WTC11 (cell line): ENCODE data around the gene SLC25A41. TPM values are rescaled to one million over a fixed set of nuclear protein-coding genes. Genes with fewer than 3 reads are reported as not detected.

Experiments
- ATAC-seq: fragments of 200-7000 bp; cut with Tn5 transposase; 2 replicates; pipeline ENCODE4 v1.10.0; 2021; ENCODE audit warnings: mild to moderate bottlenecking, moderate library complexity
- CTCF ChIA-PET: fragments of 300-600 bp; sonication (Branson Sonifier 250); formaldehyde crosslinking; loops from one replicate; lab custom pipeline; 2021; ENCODE audit warnings: antibody characterized with exemption; lab: Charles Lee
- POLR2A ChIA-PET: fragments of 350-600 bp; sonication (Branson Sonifier 250); formaldehyde crosslinking; loops from one replicate; lab custom pipeline; 2021; ENCODE audit warnings: antibody characterized with exemption; lab: Charles Lee
- DNase-seq: peaks from one replicate; pipeline ENCODE4 v3.0.0; 2021; ENCODE audit warnings: low spot score
- H3K27ac Mint-ChIP-seq: 2 replicates; pipeline ENCODE4 v1.8.0; 2021; ENCODE audit warnings: mixed read lengths
- H3K27me3 Mint-ChIP-seq: 2 replicates; pipeline ENCODE4 v1.8.0; 2021; ENCODE audit warnings: low read depth, mild to moderate bottlenecking, moderate library complexity, mixed read lengths
- H3K36me3 Mint-ChIP-seq: 2 replicates; pipeline ENCODE4 v1.8.0; 2021; ENCODE audit warnings: mixed read lengths
- H3K4me1 Mint-ChIP-seq: 2 replicates; pipeline ENCODE4 v1.8.0; 2022; ENCODE audit warnings: mixed read lengths
- H3K4me3 Mint-ChIP-seq: 2 replicates; pipeline ENCODE4 v1.8.0; 2021; ENCODE audit warnings: mild to moderate bottlenecking, moderate library complexity, mixed read lengths
- H3K9me3 Mint-ChIP-seq: 2 replicates; pipeline ENCODE4 v1.8.0; 2021; ENCODE audit warnings: mixed read lengths
- CDX4 ChIP-seq: fragments of 250-450 bp; sonication (Bioruptor Pico); IDR thresholded peaks from 2 replicates; pipeline ENCODE4 v1.9.0; 2021; ENCODE audit warnings: moderate library complexity, mild to moderate bottlenecking, inconsistent platforms, borderline replicate concordance
- EMX1 ChIP-seq: fragments of 250-450 bp; sonication (Bioruptor Pico); IDR thresholded peaks from 2 replicates; pipeline ENCODE4 v1.8.0; 2021; ENCODE audit warnings: mild to moderate bottlenecking
- FOXK1 ChIP-seq: sonication (generic); formaldehyde crosslinking; IDR thresholded peaks from 2 replicates; pipeline ENCODE4 v1.8.0; 2022; ENCODE audit warnings: mild to moderate bottlenecking, moderate library complexity, missing genetic modification reagents
- GRHL2 ChIP-seq: fragments of 250-450 bp; sonication (Bioruptor Pico); IDR thresholded peaks from 2 replicates; pipeline ENCODE4 v1.8.0; 2022; ENCODE audit warnings: mild to moderate bottlenecking, moderate library complexity; ENCODE audit not compliant: insufficient replicate concordance, severe bottlenecking
- HMGXB4 ChIP-seq: sonication (generic); formaldehyde crosslinking; IDR thresholded peaks from 2 replicates; pipeline ENCODE4 v1.8.1; 2023; ENCODE audit warnings: mild to moderate bottlenecking, moderate library complexity, missing genetic modification reagents
- JUN ChIP-seq: sonication (generic); formaldehyde crosslinking; IDR thresholded peaks from 2 replicates; pipeline ENCODE4 v1.8.0; 2023; ENCODE audit warnings: mild to moderate bottlenecking, missing genetic modification reagents
- MLX ChIP-seq: sonication (generic); formaldehyde crosslinking; IDR thresholded peaks from 2 replicates; pipeline ENCODE4 v1.8.1; 2023; ENCODE audit warnings: mild to moderate bottlenecking, missing genetic modification reagents, moderate library complexity
- PRRX2 ChIP-seq: fragments of 250-450 bp; sonication (Bioruptor Pico); IDR thresholded peaks from 2 replicates; pipeline ENCODE4 v1.8.0; 2021; ENCODE audit warnings: mild to moderate bottlenecking
- TEAD4 ChIP-seq: sonication (generic); formaldehyde crosslinking; IDR thresholded peaks from 2 replicates; pipeline ENCODE4 v1.8.0; 2022; ENCODE audit warnings: mild to moderate bottlenecking, missing genetic modification reagents
- ZNF232 ChIP-seq: sonication (generic); formaldehyde crosslinking; IDR thresholded peaks from 2 replicates; pipeline ENCODE4 v1.8.0; 2022; ENCODE audit warnings: mild to moderate bottlenecking, missing genetic modification reagents
- total RNA-seq: library from RNA; stranded (reverse); gene quantifications from 3 replicates; pipeline ENCODE4 v1.2.3, GENCODE V29; 2021
- TF ChIP-seq, protein P1 (sequence below): fragments of 250-450 bp; sonication (Bioruptor Pico); conservative IDR thresholded peaks from 2 replicates; pipeline ENCODE4 v1.9.0; 2021; ENCODE audit warnings: mild to moderate bottlenecking
- TF ChIP-seq, protein P2 (sequence below): sonication (generic); formaldehyde crosslinking; IDR thresholded peaks from 2 replicates; pipeline ENCODE4 v1.8.0; 2022; ENCODE audit warnings: mild to moderate bottlenecking, missing genetic modification reagents
- TF ChIP-seq, protein P3 (sequence below): sonication (generic); formaldehyde crosslinking; IDR thresholded peaks from 2 replicates; pipeline ENCODE4 v1.8.0; 2022; ENCODE audit warnings: missing genetic modification reagents

SLC25A41 gene
- total RNA-seq, 1 experiment from 2014 or later = 0.35 TPM

DNA sequence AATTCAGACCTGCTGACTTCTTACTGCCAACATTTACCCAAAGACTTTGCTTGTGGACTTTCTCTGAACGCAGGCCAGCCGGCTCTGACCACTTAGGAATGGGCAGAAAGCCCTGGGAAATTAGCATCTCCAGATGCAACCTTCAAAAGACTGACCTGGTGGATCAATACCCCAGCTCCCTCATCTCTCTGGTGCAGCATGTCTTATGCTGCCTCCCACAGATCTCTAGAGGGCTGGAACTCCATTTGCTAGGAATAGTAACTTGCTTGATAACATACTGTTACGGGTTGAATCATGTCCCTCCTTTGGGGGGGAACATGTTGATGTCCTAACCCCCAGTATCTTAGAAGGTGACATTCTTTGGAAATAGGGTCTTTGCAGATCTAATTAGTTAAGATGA is 12.9 kb upstream of the SLC25A41 start (continued):
- no peak for TF ChIP-seq MLX (CRISPR knock-in tag)
- no peak for TF ChIP-seq CDX4 (CRISPR knock-in tag)
- TF ChIP-seq, all 79 proteins: peak for 0

GRCh38 chr19:6443986-6444385 is 10.4 kb upstream of the SLC25A41 start:
- DNase-seq (no peak), ATAC-seq (no peak)
- Mint-ChIP-seq H3K4me1 (no peaks in the 10 kb centered on the region), H3K4me3 (no peak overlapping the region)
- TF ChIP-seq EMX1 (CRISPR knock-in tag) (no peak), PRRX2 (CRISPR knock-in tag) (no peak)
- TF ChIP-seq, all 79 proteins: peak for 0
- H3K9me3 Mint-ChIP-seq = 0 out of 2 replicates have a peak, but pooled peaks cover 2% of the 10 kb centered on the region
- ChIA-PET POLR2A (no interaction called here), CTCF (no interaction called here)
- H3K27ac Mint-ChIP-seq = no peak overlapping the region
- peaks cover 11% of the 10 kb centered on the region for H3K36me3 Mint-ChIP-seq
- no peaks in the 10 kb centered on the region for H3K27me3 Mint-ChIP-seq

GRCh38 chr19:6442087-6442688 is 8.6 kb upstream of the SLC25A41 start:
- POLR2A ChIA-PET = no interaction called here
- Mint-ChIP-seq H3K27me3 (no peaks in the 10 kb centered on the region), H3K4me1 (no peaks in the 10 kb centered on the region), H3K9me3 (0 out of 2 replicates have a peak, but pooled peaks cover 2% of the 10 kb centered on the region), H3K36me3 (peaks cover 11% of the 10 kb centered on the region), H3K27ac (no peak overlapping the region), H3K4me3 (no peak overlapping the region)
- DNase-seq = no peak
- CTCF ChIA-PET = no interaction called here
- TF ChIP-seq ZNF232 (CRISPR knock-in tag) = no peak
- no peak for TF ChIP-seq JUN (CRISPR knock-in tag)
- TF ChIP-seq, protein P1, sequence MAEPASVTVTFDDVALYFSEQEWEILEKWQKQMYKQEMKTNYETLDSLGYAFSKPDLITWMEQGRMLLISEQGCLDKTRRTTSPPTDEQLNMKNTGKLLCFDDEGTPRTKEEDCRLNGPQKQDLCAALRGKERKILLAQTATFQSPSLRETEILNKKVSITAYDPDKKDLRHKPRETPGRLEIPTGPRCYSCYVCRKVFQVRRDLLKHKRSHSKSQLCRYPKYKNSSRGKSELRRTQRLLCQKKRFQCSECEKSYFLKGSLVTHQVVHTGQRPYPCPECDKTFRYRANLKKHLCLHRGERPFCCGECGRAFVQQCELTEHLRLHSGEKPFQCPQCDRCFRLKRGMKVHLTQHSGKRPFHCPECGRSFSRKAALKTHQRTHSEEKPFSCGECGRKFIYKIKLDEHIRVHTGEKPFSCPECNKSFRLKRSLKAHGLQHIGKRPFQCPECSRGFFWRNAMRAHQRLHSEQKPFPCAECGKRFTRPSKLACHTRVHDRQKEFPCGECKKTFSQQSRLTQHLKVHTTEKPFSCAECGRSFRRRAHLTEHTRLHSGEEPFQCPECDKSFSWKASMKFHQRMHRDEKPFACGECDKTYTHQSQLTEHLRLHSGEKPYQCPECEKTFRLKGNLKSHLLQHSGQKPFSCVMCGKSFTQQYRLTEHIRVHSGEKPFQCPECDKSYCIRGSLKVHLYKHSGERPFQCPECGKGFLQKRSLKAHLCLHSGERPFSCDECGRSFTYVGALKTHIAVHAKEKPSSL (CRISPR knock-in tag) = no peak
- no peak for TF ChIP-seq TEAD4 (CRISPR knock-in tag)
- TF ChIP-seq FOXK1 = no peak
- TF ChIP-seq, protein P2, sequence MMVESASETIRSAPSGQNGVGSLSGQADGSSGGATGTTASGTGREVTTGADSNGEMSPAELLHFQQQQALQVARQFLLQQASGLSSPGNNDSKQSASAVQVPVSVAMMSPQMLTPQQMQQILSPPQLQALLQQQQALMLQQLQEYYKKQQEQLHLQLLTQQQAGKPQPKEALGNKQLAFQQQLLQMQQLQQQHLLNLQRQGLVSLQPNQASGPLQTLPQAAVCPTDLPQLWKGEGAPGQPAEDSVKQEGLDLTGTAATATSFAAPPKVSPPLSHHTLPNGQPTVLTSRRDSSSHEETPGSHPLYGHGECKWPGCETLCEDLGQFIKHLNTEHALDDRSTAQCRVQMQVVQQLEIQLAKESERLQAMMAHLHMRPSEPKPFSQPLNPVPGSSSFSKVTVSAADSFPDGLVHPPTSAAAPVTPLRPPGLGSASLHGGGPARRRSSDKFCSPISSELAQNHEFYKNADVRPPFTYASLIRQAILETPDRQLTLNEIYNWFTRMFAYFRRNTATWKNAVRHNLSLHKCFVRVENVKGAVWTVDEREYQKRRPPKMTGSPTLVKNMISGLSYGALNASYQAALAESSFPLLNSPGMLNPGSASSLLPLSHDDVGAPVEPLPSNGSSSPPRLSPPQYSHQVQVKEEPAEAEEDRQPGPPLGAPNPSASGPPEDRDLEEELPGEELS (CRISPR knock-in tag) = no peak
- TF ChIP-seq, protein P3, sequence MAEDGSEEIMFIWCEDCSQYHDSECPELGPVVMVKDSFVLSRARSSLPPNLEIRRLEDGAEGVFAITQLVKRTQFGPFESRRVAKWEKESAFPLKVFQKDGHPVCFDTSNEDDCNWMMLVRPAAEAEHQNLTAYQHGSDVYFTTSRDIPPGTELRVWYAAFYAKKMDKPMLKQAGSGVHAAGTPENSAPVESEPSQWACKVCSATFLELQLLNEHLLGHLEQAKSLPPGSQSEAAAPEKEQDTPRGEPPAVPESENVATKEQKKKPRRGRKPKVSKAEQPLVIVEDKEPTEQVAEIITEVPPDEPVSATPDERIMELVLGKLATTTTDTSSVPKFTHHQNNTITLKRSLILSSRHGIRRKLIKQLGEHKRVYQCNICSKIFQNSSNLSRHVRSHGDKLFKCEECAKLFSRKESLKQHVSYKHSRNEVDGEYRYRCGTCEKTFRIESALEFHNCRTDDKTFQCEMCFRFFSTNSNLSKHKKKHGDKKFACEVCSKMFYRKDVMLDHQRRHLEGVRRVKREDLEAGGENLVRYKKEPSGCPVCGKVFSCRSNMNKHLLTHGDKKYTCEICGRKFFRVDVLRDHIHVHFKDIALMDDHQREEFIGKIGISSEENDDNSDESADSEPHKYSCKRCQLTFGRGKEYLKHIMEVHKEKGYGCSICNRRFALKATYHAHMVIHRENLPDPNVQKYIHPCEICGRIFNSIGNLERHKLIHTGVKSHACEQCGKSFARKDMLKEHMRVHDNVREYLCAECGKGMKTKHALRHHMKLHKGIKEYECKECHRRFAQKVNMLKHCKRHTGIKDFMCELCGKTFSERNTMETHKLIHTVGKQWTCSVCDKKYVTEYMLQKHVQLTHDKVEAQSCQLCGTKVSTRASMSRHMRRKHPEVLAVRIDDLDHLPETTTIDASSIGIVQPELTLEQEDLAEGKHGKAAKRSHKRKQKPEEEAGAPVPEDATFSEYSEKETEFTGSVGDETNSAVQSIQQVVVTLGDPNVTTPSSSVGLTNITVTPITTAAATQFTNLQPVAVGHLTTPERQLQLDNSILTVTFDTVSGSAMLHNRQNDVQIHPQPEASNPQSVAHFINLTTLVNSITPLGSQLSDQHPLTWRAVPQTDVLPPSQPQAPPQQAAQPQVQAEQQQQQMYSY (CRISPR knock-in tag) = no peak
- no peak for TF ChIP-seq GRHL2 (CRISPR knock-in tag)
- TF ChIP-seq HMGXB4 (CRISPR knock-in tag) = no peak
- no peak for ATAC-seq
